ENCODE data around the gene SP3. TPM values are rescaled to one million over a fixed set of nuclear protein-coding genes. Genes with fewer than 3 reads are reported as not detected.

The SP3 gene
- total and polyA plus RNA-seq, 9 of the 15 experiments (the other 6 are each of a cell fraction or from before 2014, with no cell fraction given): 12.0 to 106 (median 74.9) TPM

GRCh38 chr2:173989884-173990215, 24.7 kb upstream of the SP3 start:
- intact Hi-C loops (cut with micrococcal nuclease) (no loop called here), in situ Hi-C loops (cut with MboI) (no loop called here)
- ChIA-PET POLR2A (interaction anchor here (0.6 to 1.2 kb wide), 5 partner anchors 9 to 24 kb away, joined by 3 read pairs; no protein-coding TSS in a partner anchor), CTCF (ENCODE audit: low intra/inter-chr PET ratio) (no interaction called here)
- BruUV-seq (replicated peaks): no TSS peak
- no peak overlapping the region for H3K4me2 ChIP-seq (ENCODE audit: insufficient read depth, low read length)
- H3K4me3 ChIP-seq: no peak overlapping the region
- H3K27me3 ChIP-seq (ENCODE audit: control insufficient read depth in 2 of 2, insufficient read depth in 2 of 2, low read length in 2 of 2): peaks cover 6 to 23% of the 10 kb centered on the region in 2 experiments; a peak in 4 of 5 replicates
- no peaks in the 10 kb centered on the region for H3K9me3 ChIP-seq (replicated peaks; ENCODE audit: control insufficient read depth, insufficient read depth, low read depth, low read length)
- H3K9ac ChIP-seq (ENCODE audit: insufficient read depth in 1 of 2, low read depth in 2 of 2, low read length in 2 of 2): no peak overlapping the region
- H3K4me1 ChIP-seq (replicated peaks in 1 of 2; ENCODE audit: control insufficient read depth in 2 of 2, insufficient read depth in 2 of 2, low read length in 2 of 2): peaks cover 2 to 5% of the 10 kb centered on the region in 2 experiments; a peak in 2 of 5 replicates
- ATAC-seq: no peak
- 0 out of 2 replicates have a peak, but pooled peaks cover 2% of the 10 kb centered on the region for H4K20me1 ChIP-seq (replicated peaks; ENCODE audit: control insufficient read depth, insufficient read depth, low read length)
- no peak for DNase-seq (ENCODE audit: extremely low read depth in 1 of 4, low spot score in 3 of 4)
- no peak for TF ChIP-seq ZNF324 (CRISPR knock-in tag; IDR thresholded peaks at IDR 0.05)
- TF ChIP-seq GABPB1 (CRISPR knock-in tag; IDR thresholded peaks at IDR 0.05): no peak
- TF ChIP-seq ARNT (IDR thresholded peaks at IDR 0.05): no peak
- TF ChIP-seq E2F5 (CRISPR knock-in tag; IDR thresholded peaks at IDR 0.05): no peak
- no peak for TF ChIP-seq HMG20B (CRISPR knock-in tag; IDR thresholded peaks at IDR 0.05)
- TF ChIP-seq NUFIP1 (IDR thresholded peaks at IDR 0.05; ENCODE audit: partially characterized antibody): no peak
- TF ChIP-seq MED1 (CRISPR knock-in tag; IDR thresholded peaks at IDR 0.05; ENCODE audit: borderline replicate concordance): no peak
- TF ChIP-seq ZFPM2 (CRISPR knock-in tag; IDR thresholded peaks at IDR 0.05): no peak
- no peak for TF ChIP-seq ZNF431 (CRISPR knock-in tag; IDR thresholded peaks at IDR 0.05)
- H3K9me1 ChIP-seq (ENCODE audit: control insufficient read depth, insufficient read depth, low read length): no peaks in the 10 kb centered on the region
- 7% methylated on average over 1 of the region's 1 CpG for WGBS (ENCODE audit: insufficient coverage, low coverage, missing lambda C conversion rate)
- no peaks in the 10 kb centered on the region for H3K36me3 ChIP-seq (ENCODE audit: control insufficient read depth, insufficient read depth, low read length)
- H3K27ac ChIP-seq (ENCODE audit: extremely low read depth, low read depth, low read length): no peak overlapping the region
- no peaks in the 10 kb centered on the region for H3K79me2 ChIP-seq (ENCODE audit: control insufficient read depth, insufficient read depth, low read length)
- FAIRE-seq: no peak
- H2AFZ ChIP-seq (ENCODE audit: low read depth, low read length): no peak overlapping the region

All from K562 (cell line).